Endothelial cell (in vitro differentiated cells): ENCODE measurements around the gene FBP2. TPM values are rescaled to one million over a fixed set of nuclear protein-coding genes. Genes with fewer than 3 reads are reported as not detected.

Experiments used
- DNase-seq: peaks from one replicate; pipeline ENCODE4 v3.0.0; 2021; ENCODE audit warnings: low spot score
- H3K27ac Mint-ChIP-seq: one replicate; pipeline ENCODE4 v1.8.0; 2021; ENCODE audit warnings: mixed read lengths, inconsistent platforms; ENCODE audit not compliant: unreplicated experiment
- H3K27me3 Mint-ChIP-seq: one replicate; pipeline ENCODE4 v1.8.0; 2021; ENCODE audit warnings: mild to moderate bottlenecking, moderate library complexity, mixed read lengths, inconsistent platforms; ENCODE audit not compliant: unreplicated experiment
- H3K36me3 Mint-ChIP-seq: one replicate; pipeline ENCODE4 v1.8.0; 2021; ENCODE audit warnings: mild to moderate bottlenecking, low read depth, mixed read lengths, inconsistent platforms; ENCODE audit not compliant: unreplicated experiment
- H3K4me1 Mint-ChIP-seq: one replicate; pipeline ENCODE4 v1.8.0; 2021; ENCODE audit warnings: mild to moderate bottlenecking, mixed read lengths, inconsistent platforms; ENCODE audit not compliant: unreplicated experiment
- H3K4me3 Mint-ChIP-seq: one replicate; pipeline ENCODE4 v1.8.0; 2021; ENCODE audit warnings: mild to moderate bottlenecking, mixed read lengths, inconsistent platforms; ENCODE audit not compliant: unreplicated experiment
- H3K9me3 Mint-ChIP-seq: one replicate; pipeline ENCODE4 v1.8.0; 2021; ENCODE audit warnings: mixed read lengths, inconsistent platforms; ENCODE audit not compliant: unreplicated experiment
- CTCF ChIP-seq: fragments of 200-600 bp; sonication (generic); IDR thresholded peaks from one replicate; pipeline ENCODE4 v1.5.0; 2021; ENCODE audit warnings: antibody characterized with exemption; ENCODE audit not compliant: unreplicated experiment
- total RNA-seq: library from RNA; stranded (reverse); fragmentation: NEBNext Ultra II Directional; extraction: Animal tissue kit (Norgen Biotek cat#: 25700); gene quantifications from one replicate; pipeline ENCODE4 v1.2.1, GENCODE V29; 2021; ENCODE audit not compliant: unreplicated experiment

FBP2 gene
- total RNA-seq, 1 donor from 2014 or later: 0.28 TPM

- no peaks in the 10 kb centered on the region for H3K36me3 Mint-ChIP-seq
- H3K4me1 Mint-ChIP-seq: peaks cover 6% of the 10 kb centered on the region
- H3K9me3 Mint-ChIP-seq: no peaks in the 10 kb centered on the region
- no peak for TF ChIP-seq CTCF
- H3K27ac Mint-ChIP-seq: peak within 1 kb of the TSS; percentile 3
- peaks cover 9% of the 10 kb centered on the region for H3K27me3 Mint-ChIP-seq
- peak; percentile 32 for DNase-seq
- H3K4me3 Mint-ChIP-seq: peak within 1 kb of the TSS; percentile 87
These were observed 45.7 kb upstream of the FBP2 start, which contains the start of gene FBP1 for GRCh38 chr9:94639061-94639998. FBP1 (minus strand) TSS chr9:94639518; CDS start chr9:94639310, 208 bp downstream.

- Mint-ChIP-seq H3K27me3 (peaks cover 9% of the 10 kb centered on the region), H3K27ac (peak overlapping the region; percentile 3), H3K4me3 (peak overlapping the region; percentile 84), H3K4me1 (peaks cover 6% of the 10 kb centered on the region), H3K9me3 (no peaks in the 10 kb centered on the region), H3K36me3 (no peaks in the 10 kb centered on the region)
- no peak for TF ChIP-seq CTCF
- DNase-seq: no peak
These were observed 44.9 kb upstream of the FBP2 start for GRCh38 chr9:94638335-94639060.

- Mint-ChIP-seq H3K27me3 (no peaks in the 10 kb centered on the region), H3K9me3 (no peaks in the 10 kb centered on the region), H3K27ac (no peak overlapping the region), H3K4me3 (no peak overlapping the region), H3K4me1 (no peaks in the 10 kb centered on the region), H3K36me3 (no peaks in the 10 kb centered on the region)
- no peak for TF ChIP-seq CTCF
- no peak for DNase-seq
These were observed 39.1 kb upstream of the FBP2 start for GRCh38 chr9:94632737-94633136.

- TF ChIP-seq CTCF: no peak
- Mint-ChIP-seq H3K27ac (no peak overlapping the region), H3K4me3 (no peak overlapping the region), H3K9me3 (no peaks in the 10 kb centered on the region), H3K27me3 (no peaks in the 10 kb centered on the region), H3K36me3 (no peaks in the 10 kb centered on the region), H3K4me1 (no peaks in the 10 kb centered on the region)
- DNase-seq: no peak
These were observed 38.0 kb upstream of the FBP2 start for GRCh38 chr9:94631599-94631998.
